H1 (cell line): ENCODE measurements around the gene IGLL5. TPM values are rescaled to one million over a fixed set of nuclear protein-coding genes. Genes with fewer than 3 reads are reported as not detected.

Source experiments
- BRCA1 ChIP-seq: IDR thresholded peaks from 2 replicates; pipeline ENCODE4 v1.6.1; 2012; ENCODE audit warnings: low read depth, low read length, improper control_type of control experiment
- CBX8 ChIP-seq: fragments of 300-800, 300-1000 bp; sonication (generic); IDR thresholded peaks from 2 replicates; pipeline ENCODE4 v1.7.1; 2016; ENCODE audit warnings: low read depth, low read length, borderline replicate concordance
- CHD7 ChIP-seq: fragments of 300-600 bp; sonication (generic); IDR thresholded peaks from 2 replicates; pipeline ENCODE4 v1.7.1; 2012; ENCODE audit warnings: low read length, moderate library complexity, mild to moderate bottlenecking, inconsistent platforms; ENCODE audit not compliant: insufficient replicate concordance
- CTBP2 ChIP-seq: IDR thresholded peaks from 2 replicates; pipeline ENCODE4 v1.7.0; 2011; ENCODE audit warnings: borderline replicate concordance, mild to moderate bottlenecking, moderate library complexity, mixed read lengths, low read length; ENCODE audit not compliant: insufficient read depth, insufficient read length
- JUN ChIP-seq: IDR thresholded peaks from 2 replicates; pipeline ENCODE4 v1.6.1; 2011; ENCODE audit warnings: low read depth, mild to moderate bottlenecking, improper control_type of control experiment, low read length
- KDM4A ChIP-seq: IDR thresholded peaks from one replicate; pipeline ENCODE4 v1.7.1; 2012; ENCODE audit warnings: low read depth, mild to moderate bottlenecking, moderate library complexity, low read length, inconsistent platforms; ENCODE audit not compliant: severe bottlenecking
- NRF1 ChIP-seq: IDR thresholded peaks from 2 replicates; pipeline ENCODE4 v1.6.1; 2011; ENCODE audit warnings: mild to moderate bottlenecking, low read depth, low read length, improper control_type of control experiment
- RNF2 ChIP-seq: fragments of 200-900, 300-1000 bp; sonication (generic); IDR thresholded peaks from 2 replicates; pipeline ENCODE4 v1.7.1; 2016; ENCODE audit warnings: borderline replicate concordance, low read depth, mild to moderate bottlenecking, antibody characterized with exemption, low read length; ENCODE audit not compliant: poor library complexity, severe bottlenecking; ENCODE audit errors: missing control alignments
- polyA plus RNA-seq, 7 experiments: library from polyadenylated mRNA; depleted of rRNA in 3 of 7; stranded (reverse) in 5 of 7; unstranded in 2 of 7; fragments of >200 nt in 5 of 7; fragments of 200-250 nt in 2 of 7; gene quantifications; 1 replicate in 5 of 7; 2 replicates in 1 of 7; 4 replicates in 1 of 7; pipeline versions ENCODE4 v1.2.1 to v1.2.3, GENCODE V29; 2011 to 2013; ENCODE audit warnings: missing spikeins in 2 of 7, mixed read lengths in 2 of 7
- total RNA-seq: library from RNA; stranded (reverse); fragmentation: NEBNext Ultra II Directional; extraction: Animal tissue kit (Norgen Biotek cat#: 25700); gene quantifications from 2 replicates; pipeline ENCODE4 v1.2.1, GENCODE V29; 2021

IGLL5 gene
- total and polyA plus RNA-seq, 2 of the 8 experiments (the other 6 are each of a cell fraction or from before 2014, with no cell fraction given) = not detected

- TF ChIP-seq RNF2 (no peak), CBX8 (no peak), CHD7 (no peak), BRCA1 (no peak), NRF1 (no peak), JUN (no peak), KDM4A (no peak), CTBP2 (no peak)
Observed at GRCh38 chr22:22887621-22888503, at the start of gene IGLL5 (continued).
